C4-2B (cell line): ENCODE results near the gene CD200R1.

Experiments
- CTCF ChIP-seq: fragments of 450-650 bp; conservative IDR thresholded peaks from 2 replicates; pipeline ENCODE4 v1.5.1; 2017; ENCODE audit warnings: mild to moderate bottlenecking
- ZFX ChIP-seq: fragments of 450-650 bp; IDR thresholded peaks from 2 replicates; pipeline ENCODE4 v1.6.1; 2017

GRCh38 chr3:113006359-113007056, 31.6 kb upstream of the CD200R1 start:
- TF ChIP-seq CTCF (no peak), ZFX (no peak)
